A549 treated with ZK216348 at 1 μM for 4 hours (cell line): ENCODE data around the gene SMIM33. TPM values are rescaled to one million over a fixed set of nuclear protein-coding genes. Genes with fewer than 3 reads are reported as not detected.

ENCODE experiments used
- total RNA-seq: library from RNA; stranded (reverse); fragments of 200-300 nt; extraction: Qiagen RNA extraction; gene quantifications from 5 replicates; pipeline ENCODE4 v1.2.3, GENCODE V29; 2022; ENCODE audit warnings: low read depth

SMIM33 gene
- total RNA-seq: not detected in 5 replicates

DNA sequence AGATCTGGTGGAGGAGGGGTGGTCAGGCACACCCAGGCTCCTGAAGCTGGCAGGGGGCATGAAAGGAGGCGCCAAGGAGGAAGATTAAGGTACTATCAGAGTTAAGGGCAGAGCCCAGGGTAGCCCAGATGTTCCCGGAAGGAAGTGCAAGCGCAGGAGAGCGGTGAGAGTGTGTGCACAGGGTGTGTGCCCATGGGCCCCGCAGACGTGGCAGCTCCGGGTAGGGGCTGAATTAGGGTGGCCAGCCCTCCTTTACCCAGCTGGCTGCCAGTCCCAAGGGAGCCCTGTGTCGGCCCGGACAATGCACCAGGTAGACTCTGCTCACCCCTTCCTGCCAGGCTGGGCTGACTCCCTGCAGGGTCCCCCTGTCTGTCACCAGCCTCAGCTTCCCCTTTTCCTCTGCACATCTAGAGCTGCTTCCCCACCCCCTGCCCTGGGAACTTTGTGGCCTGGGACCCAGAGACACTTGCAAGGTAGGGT lies at the start of gene SMIM33:
SMIM33 (plus strand) TSS at position 184 of the 480 bp plus-strand sequence; CDS start at position 302, 118 bp downstream.

DNA sequence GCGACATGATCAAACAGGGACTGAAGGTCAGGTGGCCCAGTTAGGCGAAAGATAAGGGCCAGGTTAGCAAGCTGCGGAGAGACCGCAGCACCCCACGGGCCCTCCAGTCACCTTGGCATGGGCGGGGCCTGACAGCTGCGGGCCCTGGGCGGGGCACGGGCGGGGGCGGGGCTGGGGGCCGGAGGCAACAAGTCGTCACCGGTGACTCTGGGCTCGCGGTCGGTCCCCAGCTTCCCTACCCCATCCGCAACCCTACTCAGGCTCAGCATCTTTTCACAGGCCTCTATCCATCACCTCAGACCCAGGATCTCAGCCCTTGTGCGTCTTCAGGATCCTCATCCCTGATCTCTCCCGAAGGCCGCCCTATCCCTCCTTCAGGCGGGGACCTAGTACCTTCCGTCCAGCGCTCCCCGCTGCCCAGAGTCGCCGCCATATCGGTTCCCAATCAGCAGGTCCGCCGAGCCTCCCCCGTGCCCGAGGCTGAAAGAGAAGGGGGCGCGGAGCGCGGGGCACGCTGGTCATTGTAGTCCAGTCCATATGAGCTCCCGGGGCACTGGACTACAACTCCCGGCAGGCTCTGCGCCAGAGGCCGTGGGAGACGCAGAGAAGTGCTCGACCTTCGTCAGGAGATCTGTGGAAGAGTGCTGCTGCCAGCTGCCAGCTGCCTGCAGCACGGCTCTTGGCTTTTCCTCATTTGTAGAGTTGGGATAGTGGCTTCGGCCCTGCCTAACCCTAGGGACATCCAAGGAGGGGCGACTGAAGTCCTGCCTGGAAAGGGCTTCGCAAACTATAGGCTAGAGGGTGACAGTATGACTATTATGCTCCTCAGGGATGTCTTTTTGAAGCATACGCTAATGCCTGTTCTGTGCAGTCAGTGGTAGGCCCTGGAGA lies 31.5 kb upstream of the SMIM33 start, which contains the start of gene DNAJC18:
DNAJC18 (minus strand) TSS at position 513 of the 891 bp plus-strand sequence; CDS start at position 433, 80 bp downstream.

GRCh38 chr5:139462586-139463276 lies 8.1 kb upstream of the SMIM33 start, which contains the start of gene ECSCR:
TSS of gene ECSCR (minus strand) at chr5:139462743. CDS start at chr5:139462670, 73 bp downstream.

GRCh38 chr5:139482050-139482889 lies 11.5 kb downstream of the SMIM33 start, which contains the start of gene STING1:
TSS of gene STING1 (minus strand) at chr5:139482758. CDS start at chr5:139481704, 1,054 bp downstream.

Other genes with a start within 250 kb of the SMIM33 start
- 114 to 202 TPM (median 181 TPM) in 5 replicates for gene MATR3, start 177.3 kb upstream of the SMIM33 start, total RNA-seq
- 72.7 to 120 TPM (median 86.5 TPM) in 5 replicates for gene PAIP2, start 129.2 kb upstream of the SMIM33 start, total RNA-seq
- 0.91 to 1.4 TPM (median 1.1 TPM) in 5 replicates for gene SLC23A1, start 87.7 kb upstream of the SMIM33 start, total RNA-seq
- not detected in 5 replicates for gene MZB1, start 81.1 kb upstream of the SMIM33 start, total RNA-seq
- gene PROB1, start 75.9 kb upstream of the SMIM33 start, total RNA-seq: 0.18 to 0.37 TPM (median 0.28 TPM) in 5 replicates
- gene SPATA24, start 66.9 kb upstream of the SMIM33 start, total RNA-seq: 4.6 to 5.9 TPM (median 4.9 TPM) in 5 replicates
- 6.3 to 10.0 TPM (median 7.2 TPM) in 5 replicates for gene DNAJC18, start 31.5 kb upstream of the SMIM33 start, total RNA-seq
- gene ECSCR, start 8.3 kb upstream of the SMIM33 start, total RNA-seq: not detected in 5 replicates
- gene STING1, start 11.8 kb downstream of the SMIM33 start, total RNA-seq: 0.53 to 1.3 TPM (median 0.89 TPM) in 5 replicates
- 129 to 170 TPM (median 163 TPM) in 5 replicates for gene UBE2D2, start 90.3 kb downstream of the SMIM33 start, total RNA-seq
- gene CXXC5, start 177.3 kb downstream of the SMIM33 start, total RNA-seq: 12.7 to 22.8 TPM (median 19.7 TPM) in 5 replicates